ENCODE results near the gene ZNF23. TPM values are rescaled to one million over a fixed set of nuclear protein-coding genes. Genes with fewer than 3 reads are reported as not detected.
A peak's percentile ranks its signal among the peaks of the same experiment; 100 is the strongest.

ZNF23 gene
- total RNA-seq, 4 donors from 2014 or later, result 5.9 to 13.8 (median 9.5) TPM

DNA sequence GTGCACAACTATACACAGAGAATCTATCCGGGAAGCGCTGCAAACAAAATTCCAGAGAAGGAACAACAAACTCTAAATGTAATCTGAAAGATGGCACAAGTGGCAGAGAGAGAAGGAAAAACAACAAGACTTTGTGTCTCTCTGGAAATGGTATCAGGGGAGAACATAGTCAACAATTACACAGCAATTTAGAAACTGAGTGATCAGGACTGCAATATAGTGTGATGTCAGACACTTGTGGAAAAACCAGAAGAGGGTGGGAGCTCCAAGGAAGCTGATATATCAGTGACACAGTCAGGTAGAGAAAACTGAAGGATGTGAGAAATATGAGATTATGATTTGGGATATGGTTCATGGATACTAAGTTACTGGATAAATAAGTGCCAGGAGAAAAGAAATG lies 18.9 kb upstream of the ZNF23 start:
- TF ChIP-seq POLR2A (IDR thresholded peaks at IDR 0.05), result no peak
- TF ChIP-seq, protein P1, sequence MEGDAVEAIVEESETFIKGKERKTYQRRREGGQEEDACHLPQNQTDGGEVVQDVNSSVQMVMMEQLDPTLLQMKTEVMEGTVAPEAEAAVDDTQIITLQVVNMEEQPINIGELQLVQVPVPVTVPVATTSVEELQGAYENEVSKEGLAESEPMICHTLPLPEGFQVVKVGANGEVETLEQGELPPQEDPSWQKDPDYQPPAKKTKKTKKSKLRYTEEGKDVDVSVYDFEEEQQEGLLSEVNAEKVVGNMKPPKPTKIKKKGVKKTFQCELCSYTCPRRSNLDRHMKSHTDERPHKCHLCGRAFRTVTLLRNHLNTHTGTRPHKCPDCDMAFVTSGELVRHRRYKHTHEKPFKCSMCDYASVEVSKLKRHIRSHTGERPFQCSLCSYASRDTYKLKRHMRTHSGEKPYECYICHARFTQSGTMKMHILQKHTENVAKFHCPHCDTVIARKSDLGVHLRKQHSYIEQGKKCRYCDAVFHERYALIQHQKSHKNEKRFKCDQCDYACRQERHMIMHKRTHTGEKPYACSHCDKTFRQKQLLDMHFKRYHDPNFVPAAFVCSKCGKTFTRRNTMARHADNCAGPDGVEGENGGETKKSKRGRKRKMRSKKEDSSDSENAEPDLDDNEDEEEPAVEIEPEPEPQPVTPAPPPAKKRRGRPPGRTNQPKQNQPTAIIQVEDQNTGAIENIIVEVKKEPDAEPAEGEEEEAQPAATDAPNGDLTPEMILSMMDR (IDR thresholded peaks at IDR 0.05), result no peak
- WGBS, 2 donors, result 97 to 99% methylated on average over 2 of the region's 2 CpGs
- Histone ChIP-seq H3K27me3 (no peaks in the 10 kb centered on the region), H3K4me1 (peaks cover 0 to 11% of the 10 kb centered on the region in 2 donors), H3K9me3 (no peaks in the 10 kb centered on the region), H3K27ac (no peak overlapping the region), H3K4me3 (replicated peaks in 1 of 3) (no peak overlapping the region), H3K36me3 (peaks cover 15 to 16% of the 10 kb centered on the region in 2 donors)
- DNase-seq, result no peak
- intact Hi-C loops (cut with DNase I), result no loop called here

GRCh38 chr16:71479420-71479819 lies 17.4 kb upstream of the ZNF23 start:
- 50 to 51% methylated on average over 3 of the region's 3 CpGs for WGBS, 2 donors
- TF ChIP-seq POLR2A (IDR thresholded peaks at IDR 0.05), result no peak
- TF ChIP-seq, protein P1 (IDR thresholded peaks at IDR 0.05), result peak in 1 of 6 experiments; percentile 15
- intact Hi-C loops (cut with DNase I), result no loop called here
- no peak for DNase-seq
- H3K27ac ChIP-seq, result no peak overlapping the region
- H3K9me3 ChIP-seq, result no peaks in the 10 kb centered on the region
- H3K4me3 ChIP-seq (replicated peaks in 1 of 3), result no peak overlapping the region
- H3K4me1 ChIP-seq, result peaks cover 0 to 7% of the 10 kb centered on the region in 2 donors
- peaks cover 26 to 29% of the 10 kb centered on the region in 2 donors for H3K36me3 ChIP-seq
- no peaks in the 10 kb centered on the region for H3K27me3 ChIP-seq

GRCh38 chr16:71476457-71477124 lies 14.5 kb upstream of the ZNF23 start:
- TF ChIP-seq POLR2A (IDR thresholded peaks at IDR 0.05), result no peak
- TF ChIP-seq, protein P1 (IDR thresholded peaks at IDR 0.05), result no peak
- intact Hi-C loops (cut with DNase I), result no loop called here
- 93% methylated on average over 4 of the region's 4 CpGs for WGBS, 2 donors
- Histone ChIP-seq H3K27me3 (no peaks in the 10 kb centered on the region), H3K27ac (no peak overlapping the region), H3K36me3 (peaks cover 26 to 29% of the 10 kb centered on the region in 2 donors), H3K4me3 (replicated peaks in 1 of 3) (no peak overlapping the region), H3K9me3 (no peaks in the 10 kb centered on the region), H3K4me1 (no peaks in the 10 kb centered on the region)
- no peak for DNase-seq

DNA sequence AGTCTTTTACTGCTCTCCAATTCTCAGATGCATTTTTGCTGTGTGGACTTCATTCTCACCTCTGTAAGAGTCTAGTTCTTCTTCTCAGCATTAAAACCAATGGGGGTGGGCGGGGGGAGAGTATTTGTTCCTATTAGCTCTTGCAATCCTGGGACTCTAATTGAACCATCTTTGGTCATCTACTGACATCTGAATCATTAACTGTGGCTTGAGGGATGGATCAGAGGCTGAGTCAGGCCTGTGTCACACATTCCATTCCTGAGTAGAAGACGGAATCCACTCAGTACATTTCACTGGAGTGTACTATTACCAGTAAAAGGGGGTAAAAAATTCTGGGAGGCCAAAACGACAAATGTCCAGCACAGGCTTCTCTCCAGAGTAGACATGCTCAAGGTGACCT lies 12.8 kb upstream of the ZNF23 start:
- no peak for TF ChIP-seq POLR2A (IDR thresholded peaks at IDR 0.05)
- TF ChIP-seq, protein P1 (IDR thresholded peaks at IDR 0.05), result no peak
- 94 to 95% methylated on average over 3 of the region's 3 CpGs for WGBS, 2 donors
- H3K36me3 ChIP-seq, result peaks cover 26 to 29% of the 10 kb centered on the region in 2 donors

GRCh38 chr16:71473891-71474290 lies 11.8 kb upstream of the ZNF23 start:
- Histone ChIP-seq H3K4me1 (no peaks in the 10 kb centered on the region), H3K9me3 (no peaks in the 10 kb centered on the region), H3K36me3 (peaks cover 26 to 29% of the 10 kb centered on the region in 2 donors), H3K27ac (no peak overlapping the region), H3K4me3 (replicated peaks in 1 of 3) (no peak overlapping the region), H3K27me3 (no peaks in the 10 kb centered on the region)
- DNase-seq, result no peak
- intact Hi-C loops (cut with DNase I), result no loop called here
- TF ChIP-seq, protein P1 (IDR thresholded peaks at IDR 0.05), result no peak
- TF ChIP-seq POLR2A (IDR thresholded peaks at IDR 0.05), result no peak
- WGBS, 2 donors, result 91 to 95% methylated on average over 5 of the region's 5 CpGs

More for the DNA sequence above, 12.8 kb upstream of the ZNF23 start:
- Histone ChIP-seq H3K27ac (no peak overlapping the region), H3K9me3 (no peaks in the 10 kb centered on the region), H3K4me1 (no peaks in the 10 kb centered on the region), H3K4me3 (replicated peaks in 1 of 3) (no peak overlapping the region), H3K27me3 (no peaks in the 10 kb centered on the region)
- DNase-seq, result no peak
- intact Hi-C loops (cut with DNase I), result no loop called here

All from thyroid gland (tissue), 4 donors.